Spleen (tissue), 11 donors: ENCODE data around the gene KCNQ1. TPM values are rescaled to one million over a fixed set of nuclear protein-coding genes. Genes with fewer than 3 reads are reported as not detected.

ENCODE experiments used
- DNase-seq: peaks from one replicate; pipeline ENCODE4 v3.0.0-alpha.2; 2020
- H3K27ac ChIP-seq, 8 donors: fragments of 200-600 bp; sonication (generic) in 7 of 8; 1 replicate in 4 of 8; 2 replicates in 4 of 8; pipeline versions ENCODE4 v1.5.0 to v1.8.0; 2016 to 2021; ENCODE audit warnings: inconsistent platforms in 4 of 8, mild to moderate bottlenecking in 4 of 8, moderate library complexity in 1 of 8
- H3K27me3 ChIP-seq, 7 donors: fragments of 200-600 bp; sonication (generic) in 6 of 7; replicated peaks in 1 of 7; 1 replicate in 4 of 7; 2 replicates in 3 of 7; pipeline versions ENCODE4 v1.5.0 to v1.8.0; 2016 to 2021; ENCODE audit warnings: inconsistent platforms in 3 of 7, mild to moderate bottlenecking in 1 of 7
- H3K36me3 ChIP-seq, 6 donors: fragments of 200-600 bp; sonication (generic) in 5 of 6; 1 replicate in 4 of 6; 2 replicates in 2 of 6; pipeline versions ENCODE4 v1.5.0 to v1.8.0; 2016 to 2021; ENCODE audit warnings: inconsistent platforms in 2 of 6
- H3K4me1 ChIP-seq, 6 donors: fragments of 200-600 bp; sonication (generic) in 5 of 6; 1 replicate in 3 of 6; 2 replicates in 3 of 6; pipeline versions ENCODE4 v1.5.0 to v1.8.0; 2016 to 2021; ENCODE audit warnings: inconsistent platforms in 3 of 6
- H3K4me3 ChIP-seq, 8 donors: fragments of 200-600 bp; sonication (generic) in 7 of 8; 1 replicate in 4 of 8; 2 replicates in 4 of 8; pipeline versions ENCODE4 v1.5.0 to v1.8.0; 2016 to 2021; ENCODE audit warnings: inconsistent platforms in 4 of 8, mild to moderate bottlenecking in 4 of 8, moderate library complexity in 2 of 8
- H3K9me3 ChIP-seq, 8 donors: fragments of 200-600 bp; sonication (generic) in 7 of 8; 1 replicate in 4 of 8; 2 replicates in 4 of 8; pipeline versions ENCODE4 v1.5.0 to v1.8.0; 2016 to 2021; ENCODE audit warnings: inconsistent platforms in 4 of 8
- POLR2A ChIP-seq, 3 donors: fragments of 450-650 bp; IDR thresholded peaks; one replicate each; pipeline ENCODE4 v1.5.1; 2017; ENCODE audit warnings: antibody characterized with exemption in 3 of 3, mild to moderate bottlenecking in 1 of 3
- POLR2AphosphoS5 ChIP-seq, 3 donors: sonication (generic); formaldehyde crosslinking; IDR thresholded peaks; one replicate each; pipeline ENCODE4 v1.5.1; 2017; ENCODE audit warnings: antibody characterized with exemption in 3 of 3
- WGBS, 5 donors: extraction: QIAGEN DNeasy Blood & Tissue Kit in 3 of 5; methylation state at CpG; one replicate each; pipeline versions ENCODE4 v1.1.5 to v1.1.7; 2013 to 2018; 5-methylcytosine and 5-hydroxymethylcytosine counted together
- intact Hi-C: fragments of 100-400 bp; cut with DNase I; formaldehyde crosslinking; loops from one replicate; pipeline ENCODE4 v1.15.0; 2023; ENCODE audit warnings: low total_unique reads
- polyA plus RNA-seq, 3 donors: library from polyadenylated mRNA; stranded (reverse); fragments of 200-250 nt; gene quantifications; one replicate each; pipeline ENCODE4 v1.2.1, GENCODE V29; 2013
- total RNA-seq, 7 donors: library from RNA; depleted of rRNA in 3 of 7; stranded (reverse); fragments of >200 nt in 3 of 7; fragmentation: NEBNext Ultra II Directional in 4 of 7; extraction: Animal tissue kit (Norgen Biotek cat#: 25700) in 4 of 7; gene quantifications; one replicate each; pipeline versions ENCODE4 v1.1.0 to v1.2.1, GENCODE V29; 2016 to 2021
- TF ChIP-seq, protein P1 (sequence below), 11 experiments: fragments of 200-600 bp in 7 of 11; fragments of 450-650 bp in 4 of 11; sonication (generic) in 4 of 11; IDR thresholded peaks in 8 of 11; conservative IDR thresholded peaks in 3 of 11; 1 replicate in 7 of 11; 2 replicates in 4 of 11; pipeline versions ENCODE4 v1.4.0 to v1.8.0; 2016 to 2021; ENCODE audit warnings: antibody characterized with exemption in 11 of 11, inconsistent platforms in 4 of 11, mild to moderate bottlenecking in 1 of 11
- donor health status: healthy with polysubstance abuse.
- donor health status: DM: no; HTN: no; CAD: no; lungs with moderate emphysema.
- donor health status: DM: no; HTN: no; CAD: no.
- donor health status: Bipolar disorder and iron deficiency.
- donor health status: healthy.
- donor health status: DM: no; HTN: no; CAD: no.
- donor health status: DM: yes; HTN: yes; CAD: no.

KCNQ1 gene
- total and polyA plus RNA-seq, 10 donors = 3.3 to 21.6 (median 13.5) TPM

DNA sequence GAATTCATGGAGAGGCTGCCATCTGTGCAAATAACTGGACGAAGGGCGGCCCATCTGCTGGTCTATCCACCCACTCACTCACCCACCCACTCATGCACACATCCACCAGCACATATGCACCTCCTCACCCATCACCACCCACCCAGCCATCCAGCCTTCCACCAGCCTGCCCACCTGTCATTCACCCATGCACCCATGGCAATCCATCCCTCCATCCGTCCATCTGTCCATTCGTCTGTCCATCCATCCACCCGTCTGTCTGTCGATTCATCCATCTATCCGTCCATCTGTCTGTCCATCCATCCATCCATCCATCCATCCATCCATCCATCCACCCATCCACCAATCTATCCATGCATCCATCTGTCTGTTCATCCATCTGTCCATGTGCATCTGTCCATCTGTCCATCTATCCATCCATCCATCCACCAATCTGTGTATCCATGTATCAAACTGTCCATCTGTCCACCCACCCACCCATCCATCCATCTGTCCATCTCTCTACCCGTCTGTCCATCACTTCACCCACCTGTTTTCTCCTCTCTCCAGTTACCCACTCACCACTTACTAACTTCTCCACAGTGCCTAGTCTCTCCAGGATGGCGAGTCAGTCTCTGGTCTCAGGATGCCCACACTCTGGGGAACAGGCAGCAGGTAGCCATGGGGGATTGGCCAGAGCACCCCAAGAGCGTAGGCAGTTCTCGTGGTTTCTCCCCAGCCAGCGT lies 9.4 kb upstream of the KCNQ1 start:
- intact Hi-C loops = no loop called here
- peaks cover 0 to 32% (median 0%) of the 10 kb centered on the region in 7 donors for H3K27me3 ChIP-seq
- H3K4me1 ChIP-seq = no peaks in the 10 kb centered on the region
- no peak overlapping the region for H3K4me3 ChIP-seq
- 83 to 94% (median 88%) methylated on average over 12 of the region's 12 CpGs for WGBS, 5 donors
- TF ChIP-seq, protein P1, sequence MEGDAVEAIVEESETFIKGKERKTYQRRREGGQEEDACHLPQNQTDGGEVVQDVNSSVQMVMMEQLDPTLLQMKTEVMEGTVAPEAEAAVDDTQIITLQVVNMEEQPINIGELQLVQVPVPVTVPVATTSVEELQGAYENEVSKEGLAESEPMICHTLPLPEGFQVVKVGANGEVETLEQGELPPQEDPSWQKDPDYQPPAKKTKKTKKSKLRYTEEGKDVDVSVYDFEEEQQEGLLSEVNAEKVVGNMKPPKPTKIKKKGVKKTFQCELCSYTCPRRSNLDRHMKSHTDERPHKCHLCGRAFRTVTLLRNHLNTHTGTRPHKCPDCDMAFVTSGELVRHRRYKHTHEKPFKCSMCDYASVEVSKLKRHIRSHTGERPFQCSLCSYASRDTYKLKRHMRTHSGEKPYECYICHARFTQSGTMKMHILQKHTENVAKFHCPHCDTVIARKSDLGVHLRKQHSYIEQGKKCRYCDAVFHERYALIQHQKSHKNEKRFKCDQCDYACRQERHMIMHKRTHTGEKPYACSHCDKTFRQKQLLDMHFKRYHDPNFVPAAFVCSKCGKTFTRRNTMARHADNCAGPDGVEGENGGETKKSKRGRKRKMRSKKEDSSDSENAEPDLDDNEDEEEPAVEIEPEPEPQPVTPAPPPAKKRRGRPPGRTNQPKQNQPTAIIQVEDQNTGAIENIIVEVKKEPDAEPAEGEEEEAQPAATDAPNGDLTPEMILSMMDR (IDR thresholded peaks at IDR 0.05 in 8 of 11, conservative IDR thresholded peaks at IDR 0.05 in 3 of 11) = no peak
- TF ChIP-seq POLR2A (IDR thresholded peaks at IDR 0.05) (no peak), POLR2AphosphoS5 (IDR thresholded peaks at IDR 0.05) (no peak)
- H3K27ac ChIP-seq = no peak overlapping the region
- DNase-seq = peak; percentile 43
- no peaks in the 10 kb centered on the region for H3K9me3 ChIP-seq
- H3K36me3 ChIP-seq = no peaks in the 10 kb centered on the region

GRCh38 chr11:2436013-2436520 lies 8.7 kb upstream of the KCNQ1 start:
- H3K9me3 ChIP-seq = no peaks in the 10 kb centered on the region
- intact Hi-C loops = no loop called here

GRCh38 chr11:2436521-2437031 lies 8.2 kb upstream of the KCNQ1 start:
- intact Hi-C loops = no loop called here
- H3K27me3 ChIP-seq = peaks cover 0 to 42% (median 0%) of the 10 kb centered on the region in 7 donors
- H3K36me3 ChIP-seq = no peaks in the 10 kb centered on the region
- 83 to 94% (median 88%) methylated on average over 6 to 13 of the region's 13 CpGs for WGBS, 5 donors
- H3K4me1 ChIP-seq = no peaks in the 10 kb centered on the region
- no peak overlapping the region for H3K27ac ChIP-seq
- TF ChIP-seq POLR2AphosphoS5 (IDR thresholded peaks at IDR 0.05) = no peak
- TF ChIP-seq POLR2A (IDR thresholded peaks at IDR 0.05) = no peak
- TF ChIP-seq, protein P1 (IDR thresholded peaks at IDR 0.05 in 8 of 11, conservative IDR thresholded peaks at IDR 0.05 in 3 of 11) = no peak
- DNase-seq = peak; percentile 54
- no peak overlapping the region for H3K4me3 ChIP-seq
- H3K9me3 ChIP-seq = no peaks in the 10 kb centered on the region

More at GRCh38 chr11:2436013-2436520, 8.7 kb upstream of the KCNQ1 start:
- 82 to 89% (median 86%) methylated on average over 7 to 10 of the region's 10 CpGs for WGBS, 5 donors
- peak; percentile 73 for DNase-seq
- no peaks in the 10 kb centered on the region for H3K4me1 ChIP-seq
- peaks cover 0 to 36% (median 0%) of the 10 kb centered on the region in 7 donors for H3K27me3 ChIP-seq
- TF ChIP-seq POLR2A (IDR thresholded peaks at IDR 0.05) = no peak
- TF ChIP-seq, protein P1 (IDR thresholded peaks at IDR 0.05 in 8 of 11, conservative IDR thresholded peaks at IDR 0.05 in 3 of 11) = no peak
- TF ChIP-seq POLR2AphosphoS5 (IDR thresholded peaks at IDR 0.05) = no peak
- H3K4me3 ChIP-seq = no peak overlapping the region
- H3K36me3 ChIP-seq = no peaks in the 10 kb centered on the region
- H3K27ac ChIP-seq = no peak overlapping the region

DNA sequence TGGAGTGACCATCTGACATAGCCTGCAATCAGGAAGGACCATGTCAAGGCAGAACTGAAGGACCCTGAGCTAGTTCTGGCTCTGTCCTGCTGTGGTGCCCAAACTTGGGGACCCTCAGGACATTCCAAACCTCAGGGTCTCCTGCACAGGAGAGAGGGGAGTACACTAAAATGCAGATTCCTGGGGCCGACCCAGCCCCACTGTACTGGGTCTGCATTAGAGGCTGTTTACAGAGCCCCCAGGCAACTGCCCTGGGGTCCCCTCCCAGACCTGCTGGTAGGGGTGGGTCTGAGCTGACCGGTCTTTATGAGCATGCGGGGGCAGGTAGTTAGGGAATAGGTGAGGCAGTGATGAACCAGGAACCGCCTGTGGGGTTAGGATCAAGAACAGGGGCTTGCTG lies 7.3 kb upstream of the KCNQ1 start:
- TF ChIP-seq POLR2AphosphoS5 (IDR thresholded peaks at IDR 0.05) = no peak
- no peak for TF ChIP-seq POLR2A (IDR thresholded peaks at IDR 0.05)
- TF ChIP-seq, protein P1 (IDR thresholded peaks at IDR 0.05 in 8 of 11, conservative IDR thresholded peaks at IDR 0.05 in 3 of 11) = no peak
- DNase-seq = no peak

More for the DNA sequence above, 7.3 kb upstream of the KCNQ1 start:
- 88 to 96% (median 94%) methylated on average over 4 of the region's 4 CpGs for WGBS, 5 donors
- Histone ChIP-seq H3K4me1 (no peaks in the 10 kb centered on the region), H3K27ac (no peak overlapping the region), H3K27me3 (peaks cover 0 to 39% (median 0%) of the 10 kb centered on the region in 7 donors), H3K9me3 (no peaks in the 10 kb centered on the region), H3K36me3 (no peaks in the 10 kb centered on the region), H3K4me3 (no peak overlapping the region)
- intact Hi-C loops = no loop called here
